GM12873 (cell line): ENCODE measurements around the gene SLC7A14.

Experiments
- CTCF ChIP-seq: IDR thresholded peaks from 2 replicates; pipeline ENCODE4 v1.5.1; 2012; ENCODE audit warnings: low read depth, mild to moderate bottlenecking, moderate library complexity, low read length, control low read depth; ENCODE audit not compliant: insufficient read depth; ENCODE audit errors: missing control alignments

Gene SLC7A14

GRCh38 chr3:170437696-170438407 lies 148.0 kb downstream of the SLC7A14 start:
- TF ChIP-seq CTCF: no peak

GRCh38 chr3:170437176-170437575 lies 148.7 kb downstream of the SLC7A14 start:
- TF ChIP-seq CTCF: no peak

- TF ChIP-seq CTCF: no peak
These were observed 149.2 kb downstream of the SLC7A14 start for GRCh38 chr3:170436697-170437096.

- TF ChIP-seq CTCF: no peak
These were observed 153.5 kb downstream of the SLC7A14 start for GRCh38 chr3:170432416-170432815.

- no peak for TF ChIP-seq CTCF
These were observed 154.8 kb downstream of the SLC7A14 start for GRCh38 chr3:170431054-170431453.

- no peak for TF ChIP-seq CTCF
These were observed 156.8 kb downstream of the SLC7A14 start for GRCh38 chr3:170429050-170429449.

- no peak for TF ChIP-seq CTCF
These were observed 157.8 kb downstream of the SLC7A14 start for GRCh38 chr3:170428095-170428494.
